Neuronal stem cell (in vitro differentiated cells): ENCODE measurements around the gene IRF8.

ENCODE experiments used
- DNase-seq: peaks from one replicate; pipeline ENCODE4 v3.0.0-alpha.2; 2013; ENCODE audit warnings: low spot score
- H2AFZ ChIP-seq: one replicate; pipeline ENCODE4 v1.6.1; 2013; ENCODE audit warnings: mild to moderate bottlenecking, low read length, inconsistent platforms
- H2AK5ac ChIP-seq: 2 replicates; pipeline ENCODE4 v1.6.1; 2013; ENCODE audit warnings: low read depth, mild to moderate bottlenecking, inconsistent platforms, low read length, moderate library complexity, mixed read lengths
- H2BK120ac ChIP-seq: 2 replicates; pipeline ENCODE4 v1.6.1; 2013; ENCODE audit warnings: low read depth, mild to moderate bottlenecking, inconsistent platforms, low read length, moderate library complexity, mixed read lengths
- H2BK12ac ChIP-seq: one replicate; pipeline ENCODE4 v1.6.1; 2013; ENCODE audit warnings: low read length, inconsistent platforms
- H2BK15ac ChIP-seq: 2 replicates; pipeline ENCODE4 v1.6.1; 2013; ENCODE audit warnings: mild to moderate bottlenecking, low read length, inconsistent platforms, mixed read lengths
- H2BK5ac ChIP-seq: one replicate; pipeline ENCODE4 v1.6.1; 2013; ENCODE audit warnings: inconsistent platforms, mild to moderate bottlenecking, low read length, moderate library complexity
- H3K14ac ChIP-seq: one replicate; pipeline ENCODE4 v1.6.1; 2013; ENCODE audit warnings: low read length, inconsistent platforms
- H3K18ac ChIP-seq: 2 replicates; pipeline ENCODE4 v1.6.1; 2013; ENCODE audit warnings: low read length, inconsistent platforms
- H3K23ac ChIP-seq: 2 replicates; pipeline ENCODE4 v1.6.1; 2013; ENCODE audit warnings: low read depth, mild to moderate bottlenecking, mixed read lengths, low read length, inconsistent platforms; ENCODE audit not compliant: poor library complexity
- H3K27ac ChIP-seq: replicated peaks from 3 replicates; pipeline ENCODE4 v1.5.1; 2013; ENCODE audit warnings: low read length, inconsistent platforms
- H3K27me3 ChIP-seq, 3 experiments: 2 replicates each; pipeline ENCODE4 v1.6.1; 2013; ENCODE audit warnings: low read length in 3 of 3, mild to moderate bottlenecking in 2 of 3, inconsistent platforms in 1 of 3, low read depth in 1 of 3, mixed read lengths in 1 of 3, moderate library complexity in 1 of 3; ENCODE audit not compliant: control insufficient read depth in 3 of 3, insufficient read depth in 3 of 3
- H3K36me3 ChIP-seq, 2 donors: replicated peaks in 1 of 2; 2 replicates each; pipeline ENCODE4 v1.6.1; 2013; ENCODE audit warnings: low read length in 2 of 2; ENCODE audit not compliant: control insufficient read depth in 2 of 2, insufficient read depth in 2 of 2
- H3K4ac ChIP-seq: 2 replicates; pipeline ENCODE4 v1.6.1; 2013; ENCODE audit warnings: inconsistent platforms, mild to moderate bottlenecking, low read length, moderate library complexity
- H3K4me1 ChIP-seq, 2 donors: 1 replicate in 1 of 2; 2 replicates in 1 of 2; pipeline ENCODE4 v1.6.1; 2013; ENCODE audit warnings: low read length in 2 of 2, low read depth in 1 of 2; ENCODE audit not compliant: control insufficient read depth in 2 of 2, insufficient read depth in 1 of 2
- H3K4me2 ChIP-seq: one replicate; pipeline ENCODE4 v1.6.1; 2013; ENCODE audit warnings: mild to moderate bottlenecking, low read length, inconsistent platforms; ENCODE audit not compliant: insufficient read depth, poor library complexity, severe bottlenecking
- H3K4me3 ChIP-seq, 2 donors: 2 replicates each; pipeline ENCODE4 v1.5.1; 2013; ENCODE audit warnings: low read length in 2 of 2, mild to moderate bottlenecking in 2 of 2, inconsistent platforms in 1 of 2, moderate library complexity in 1 of 2
- H3K79me1 ChIP-seq: one replicate; pipeline ENCODE4 v1.6.1; 2013; ENCODE audit warnings: low read depth, mild to moderate bottlenecking, inconsistent platforms, low read length, moderate library complexity
- H3K9ac ChIP-seq: one replicate; pipeline ENCODE4 v1.6.1; 2013; ENCODE audit warnings: mild to moderate bottlenecking, low read depth, low read length, inconsistent platforms; ENCODE audit not compliant: poor library complexity
- H3K9me3 ChIP-seq, 2 donors: replicated peaks in 1 of 2; 2 replicates each; pipeline versions ENCODE3 to v1.6.1; 2013; ENCODE audit warnings: low read length in 2 of 2, mild to moderate bottlenecking in 2 of 2, inconsistent platforms in 1 of 2, low read depth in 1 of 2, mixed read lengths in 1 of 2, moderate library complexity in 1 of 2; ENCODE audit not compliant: control insufficient read depth in 2 of 2, insufficient read depth in 1 of 2
- H4K8ac ChIP-seq: one replicate; pipeline ENCODE4 v1.6.1; 2013; ENCODE audit warnings: low read depth, mild to moderate bottlenecking, inconsistent platforms, low read length, moderate library complexity
- H4K91ac ChIP-seq: one replicate; pipeline ENCODE4 v1.6.1; 2013; ENCODE audit warnings: low read length, low read depth, mild to moderate bottlenecking, inconsistent platforms; ENCODE audit not compliant: poor library complexity
- WGBS, 2 donors: extraction: QIAGEN DNeasy Blood & Tissue Kit; methylation state at CpG; one replicate each; pipeline ENCODE4 v1.1.7; 2013; ENCODE audit warnings: missing lambda C conversion rate in 2 of 2, mixed read lengths in 1 of 2; ENCODE audit not compliant: insufficient read length in 2 of 2, insufficient replicate concordance in 1 of 2; ENCODE audit errors: extremely low coverage in 2 of 2; 5-methylcytosine and 5-hydroxymethylcytosine counted together

The IRF8 gene

GRCh38 chr16:85959686-85960085 is 60.7 kb downstream of the IRF8 start:
- H3K27me3 ChIP-seq, result peaks cover 0 to 6% (median 0%) of the 10 kb centered on the region in 3 experiments
- H2AFZ ChIP-seq, result peak overlapping the region; percentile 17
- no peak overlapping the region for H3K14ac ChIP-seq
- no peak for DNase-seq
- no peak overlapping the region for H3K4me3 ChIP-seq
- no peak overlapping the region for H3K4me2 ChIP-seq
- H2AK5ac ChIP-seq, result no peak overlapping the region
- no peak overlapping the region for H2BK15ac ChIP-seq
- H3K79me1 ChIP-seq, result no peaks in the 10 kb centered on the region
- no peaks in the 10 kb centered on the region for H3K36me3 ChIP-seq
- H4K8ac ChIP-seq, result no peak overlapping the region
- H3K23ac ChIP-seq, result no peak overlapping the region
- H3K4ac ChIP-seq, result no peak overlapping the region
- H2BK5ac ChIP-seq, result no peak overlapping the region
- H3K18ac ChIP-seq, result peak overlapping the region; percentile 7
- H3K9ac ChIP-seq, result no peak overlapping the region
- no peak overlapping the region for H2BK120ac ChIP-seq
- H3K27ac ChIP-seq, result no peak overlapping the region
- no peak overlapping the region for H2BK12ac ChIP-seq
- no peak overlapping the region for H4K91ac ChIP-seq
- H3K4me1 ChIP-seq, result no peaks in the 10 kb centered on the region
- WGBS, 2 donors, result no CpG with 5 or more reads among the region's 9 CpGs
- no peaks in the 10 kb centered on the region for H3K9me3 ChIP-seq

GRCh38 chr16:85960486-85961046 is 61.6 kb downstream of the IRF8 start:
- Histone ChIP-seq H4K8ac (no peak overlapping the region), H3K14ac (no peak overlapping the region), H2BK15ac (no peak overlapping the region), H3K18ac (no peak overlapping the region), H2AK5ac (no peak overlapping the region), H3K9me3 (no peaks in the 10 kb centered on the region), H3K23ac (no peak overlapping the region), H2BK12ac (no peak overlapping the region), H3K4me2 (no peak overlapping the region), H3K79me1 (no peaks in the 10 kb centered on the region), H4K91ac (no peak overlapping the region), H3K4ac (no peak overlapping the region), H3K36me3 (no peaks in the 10 kb centered on the region), H2BK120ac (no peak overlapping the region), H3K27me3 (peaks cover 0 to 6% (median 0%) of the 10 kb centered on the region in 3 experiments), H3K9ac (no peak overlapping the region), H3K4me3 (no peak overlapping the region), H2AFZ (no peak overlapping the region), H2BK5ac (no peak overlapping the region), H3K27ac (no peak overlapping the region), H3K4me1 (no peaks in the 10 kb centered on the region)
- no peak for DNase-seq
- WGBS, 2 donors, result no CpG with 5 or more reads among the region's 10 CpGs

GRCh38 chr16:85961988-85962915 is 63.3 kb downstream of the IRF8 start:
- Histone ChIP-seq H3K14ac (no peak overlapping the region), H3K4me3 (no peak overlapping the region), H2BK5ac (no peak overlapping the region), H3K4ac (no peak overlapping the region), H4K91ac (no peak overlapping the region), H3K18ac (no peak overlapping the region), H2AK5ac (no peak overlapping the region), H3K79me1 (no peaks in the 10 kb centered on the region), H3K27ac (no peak overlapping the region), H4K8ac (no peak overlapping the region), H3K23ac (no peak overlapping the region), H3K4me2 (no peak overlapping the region), H3K27me3 (no peaks in the 10 kb centered on the region), H3K4me1 (no peaks in the 10 kb centered on the region), H2BK120ac (no peak overlapping the region), H2BK15ac (no peak overlapping the region), H3K36me3 (no peaks in the 10 kb centered on the region), H3K9ac (no peak overlapping the region), H3K9me3 (no peaks in the 10 kb centered on the region), H2BK12ac (no peak overlapping the region), H2AFZ (no peak overlapping the region)
- DNase-seq, result no peak
- WGBS, 2 donors, result no CpG with 5 or more reads among the region's 22 CpGs

- Histone ChIP-seq H2AFZ (no peak overlapping the region), H2BK120ac (no peak overlapping the region), H2BK5ac (no peak overlapping the region), H3K23ac (no peak overlapping the region), H3K79me1 (no peaks in the 10 kb centered on the region), H3K4ac (no peak overlapping the region), H3K4me2 (no peak overlapping the region), H3K14ac (no peak overlapping the region), H2BK15ac (no peak overlapping the region), H3K36me3 (no peaks in the 10 kb centered on the region), H3K27ac (no peak overlapping the region), H2AK5ac (no peak overlapping the region), H3K27me3 (peaks cover 0 to 3% (median 0%) of the 10 kb centered on the region in 3 experiments), H3K9ac (no peak overlapping the region), H3K18ac (no peak overlapping the region), H3K4me3 (no peak overlapping the region), H3K4me1 (no peaks in the 10 kb centered on the region), H2BK12ac (no peak overlapping the region), H4K91ac (no peak overlapping the region), H4K8ac (no peak overlapping the region), H3K9me3 (no peaks in the 10 kb centered on the region)
- no CpG with 5 or more reads among the region's 10 CpGs for WGBS, 2 donors
- DNase-seq, result no peak
These were observed 64.9 kb downstream of the IRF8 start for GRCh38 chr16:85963753-85964285.
